Gastrocnemius medialis (tissue), 4 donors: Measurements from ENCODE around the gene ZBTB16. TPM values are rescaled to one million over a fixed set of nuclear protein-coding genes. Genes with fewer than 3 reads are reported as not detected.

Experiments
- ATAC-seq, 2 donors: fragments of 150-250 bp; one replicate each; pipeline ENCODE4 v1.9.1; 2016
- DNase-seq, 2 donors: peaks; one replicate each; pipeline ENCODE4 v3.0.0-alpha.2; 2019
- H3K27ac ChIP-seq, 4 donors: fragments of 200-600 bp; sonication (generic); 1 replicate in 1 of 4; 2 replicates in 3 of 4; pipeline ENCODE4 v1.5.1; 2016 to 2018; ENCODE audit warnings: mild to moderate bottlenecking in 2 of 4, moderate library complexity in 1 of 4
- H3K27me3 ChIP-seq, 3 donors: fragments of 200-600 bp; sonication (generic) in 2 of 3; 1 replicate in 1 of 3; 2 replicates in 2 of 3; pipeline versions ENCODE4 v1.5.1 to v1.6.0; 2016 to 2019; ENCODE audit warnings: mild to moderate bottlenecking in 1 of 3, moderate library complexity in 1 of 3
- H3K36me3 ChIP-seq, 2 donors: fragments of 200-600 bp; sonication (generic) in 1 of 2; one replicate each; pipeline ENCODE4 v1.5.1; 2017 to 2018
- H3K4me1 ChIP-seq, 2 donors: fragments of 200-600 bp; sonication (generic) in 1 of 2; one replicate each; pipeline ENCODE4 v1.5.1; 2016 to 2017; ENCODE audit warnings: mild to moderate bottlenecking in 2 of 2
- H3K4me3 ChIP-seq, 4 donors: fragments of 200-600 bp; sonication (generic) in 3 of 4; 1 replicate in 1 of 4; 2 replicates in 3 of 4; pipeline ENCODE4 v1.5.1; 2016 to 2019; ENCODE audit warnings: mild to moderate bottlenecking in 2 of 4
- H3K9me3 ChIP-seq, 3 donors: fragments of 200-600 bp; sonication (generic) in 2 of 3; 1 replicate in 1 of 3; 2 replicates in 2 of 3; pipeline ENCODE4 v1.5.1; 2016 to 2019
- CTCF ChIP-seq, 5 experiments: fragments of 450-650 bp in 3 of 5; fragments of 200-600 bp in 2 of 5; sonication (generic) in 2 of 5; IDR thresholded peaks in 4 of 5; conservative IDR thresholded peaks in 1 of 5; 1 replicate in 4 of 5; 2 replicates in 1 of 5; pipeline ENCODE4 v1.5.1; 2016 to 2019; ENCODE audit warnings: antibody characterized with exemption in 5 of 5, mild to moderate bottlenecking in 3 of 5, moderate library complexity in 3 of 5
- POLR2A ChIP-seq, 2 donors: fragments of 450-650 bp; IDR thresholded peaks; one replicate each; pipeline ENCODE4 v1.6.1; 2017; ENCODE audit warnings: antibody characterized with exemption in 2 of 2, mild to moderate bottlenecking in 2 of 2, moderate library complexity in 2 of 2
- in situ Hi-C, 4 donors: fragments of 200-750 bp; cut with MboI; loops; one replicate each; pipeline versions ENCODE4 v1.15.0 to v1.8.0; 2017; ENCODE audit warnings: low sequenced_read_pairs in 4 of 4
- intact Hi-C: fragments of 100-400 bp; cut with DNase I; formaldehyde crosslinking; loops from one replicate; pipeline ENCODE4 v1.15.1; 2023; ENCODE audit warnings: low total_unique reads
- total RNA-seq, 4 donors: library from RNA; depleted of rRNA; stranded (reverse); fragments of >200 nt; gene quantifications; one replicate each; pipeline versions ENCODE4 v1.1.0 to v1.2.3, GENCODE V29; 2016

The ZBTB16 gene
- total RNA-seq, 4 donors from 2014 or later = 156 to 250 (median 196) TPM

GRCh38 chr11:114171257-114172054 lies 111.9 kb downstream of the ZBTB16 start:
- Histone ChIP-seq H3K9me3 (no peaks in the 10 kb centered on the region), H3K36me3 (no peaks in the 10 kb centered on the region), H3K27ac (peak overlapping the region; percentile 94 to 99 (median 96)), H3K4me3 (peak overlapping the region; percentile 0 to 62 (median 42)), H3K27me3 (no peaks in the 10 kb centered on the region), H3K4me1 (peaks cover 95 to 99% of the 10 kb centered on the region in 2 donors)
- DNase-seq (peak; percentile 97 to 99), ATAC-seq (peak; percentile 49 to 52)
- TF ChIP-seq CTCF (IDR thresholded peaks at IDR 0.05 in 4 of 5, conservative IDR thresholded peaks at IDR 0.05 in 1 of 5) (no peak), POLR2A (IDR thresholded peaks at IDR 0.05) (no peak)
- intact Hi-C loops (no loop called here), in situ Hi-C loops (loop anchor here in 1 of 4 donors (10.0 kb wide), 1 partner anchor 107 kb away; no protein-coding TSS in a partner anchor)

GRCh38 chr11:114172055-114172861 lies 112.7 kb downstream of the ZBTB16 start:
- Histone ChIP-seq H3K4me3 (peak overlapping the region; percentile 0 to 47 (median 38)), H3K36me3 (no peaks in the 10 kb centered on the region), H3K4me1 (peaks cover 97 to 100% of the 10 kb centered on the region in 2 donors), H3K9me3 (no peaks in the 10 kb centered on the region), H3K27me3 (no peaks in the 10 kb centered on the region), H3K27ac (peak overlapping the region; percentile 94 to 99 (median 96))
- in situ Hi-C loops = loop anchor here in 1 of 4 donors (10.0 kb wide), 1 partner anchor 107 kb away; no protein-coding TSS in a partner anchor
- ATAC-seq (peak; percentile 1 to 4), DNase-seq (peak in 1 of 2 donors; percentile 70)
- intact Hi-C loops = no loop called here
- TF ChIP-seq POLR2A (IDR thresholded peaks at IDR 0.05) (no peak), CTCF (IDR thresholded peaks at IDR 0.05 in 4 of 5, conservative IDR thresholded peaks at IDR 0.05 in 1 of 5) (no peak)

GRCh38 chr11:114172871-114173444 lies 113.4 kb downstream of the ZBTB16 start:
- Histone ChIP-seq H3K9me3 (no peaks in the 10 kb centered on the region), H3K36me3 (no peaks in the 10 kb centered on the region), H3K27ac (peak overlapping the region; percentile 94 to 99 (median 96)), H3K4me1 (peaks cover 97 to 100% of the 10 kb centered on the region in 2 donors), H3K4me3 (peak overlapping the region; percentile 0 to 47 (median 38)), H3K27me3 (no peaks in the 10 kb centered on the region)
- DNase-seq = peak; percentile 32 to 61
- in situ Hi-C loops = loop anchor here in 1 of 4 donors (10.0 kb wide), 1 partner anchor 108 kb away; no protein-coding TSS in a partner anchor
- intact Hi-C loops = no loop called here
- peak in 1 of 2 donors; percentile 5 for ATAC-seq
- no peak for TF ChIP-seq POLR2A (IDR thresholded peaks at IDR 0.05)
- no peak for TF ChIP-seq CTCF (IDR thresholded peaks at IDR 0.05 in 4 of 5, conservative IDR thresholded peaks at IDR 0.05 in 1 of 5)

GRCh38 chr11:114173843-114174242 lies 114.3 kb downstream of the ZBTB16 start:
- ATAC-seq = no peak
- DNase-seq = no peak
- H3K27me3 ChIP-seq = no peaks in the 10 kb centered on the region
- H3K9me3 ChIP-seq = no peaks in the 10 kb centered on the region
- intact Hi-C loops (no loop called here), in situ Hi-C loops (loop anchor here in 1 of 4 donors (10.0 kb wide), 1 partner anchor 109 kb away; no protein-coding TSS in a partner anchor)
- TF ChIP-seq CTCF (IDR thresholded peaks at IDR 0.05 in 4 of 5, conservative IDR thresholded peaks at IDR 0.05 in 1 of 5) = no peak
- TF ChIP-seq POLR2A (IDR thresholded peaks at IDR 0.05) = no peak
- H3K36me3 ChIP-seq = no peaks in the 10 kb centered on the region
- peak overlapping the region; percentile 94 to 99 (median 96) for H3K27ac ChIP-seq
- peak overlapping the region in 2 of 4 donors; percentile 37 to 39 for H3K4me3 ChIP-seq
- H3K4me1 ChIP-seq = peaks cover 97 to 99% of the 10 kb centered on the region in 2 donors
